NT2/D1 (cell line): ENCODE results near the gene SPINK1.

Experiments
- SUZ12 ChIP-seq: IDR thresholded peaks from 2 replicates; pipeline ENCODE4 v1.6.1; 2011; ENCODE audit not compliant: insufficient read length, insufficient read depth; ENCODE audit errors: extremely low read depth
- YY1 ChIP-seq: IDR thresholded peaks from 2 replicates; pipeline ENCODE4 v1.6.1; 2011; ENCODE audit not compliant: insufficient read length, insufficient read depth
- ZNF274 ChIP-seq: IDR thresholded peaks from 2 replicates; pipeline ENCODE4 v1.6.1; 2011; ENCODE audit warnings: mild to moderate bottlenecking, low read depth, low read length

DNA sequence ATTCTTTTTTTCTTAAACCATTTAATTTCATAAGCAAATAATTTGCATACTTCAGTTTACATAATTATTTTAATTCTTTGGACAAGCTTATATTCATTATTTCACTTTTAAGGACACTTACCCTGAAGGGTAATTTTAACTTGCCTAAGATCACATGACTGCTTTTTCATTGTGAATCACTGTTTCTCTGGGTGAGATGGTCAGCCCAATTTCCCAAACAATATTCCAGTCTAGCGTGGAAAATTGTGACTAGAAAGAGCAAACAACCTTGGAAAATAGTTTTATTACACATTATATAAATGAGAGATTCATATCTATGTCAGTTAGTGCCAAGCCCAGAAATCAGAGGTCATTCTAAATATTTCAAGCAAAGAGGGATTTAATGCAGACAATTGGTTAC, 27.5 kb downstream of the SPINK1 start:
- TF ChIP-seq ZNF274 (no peak), SUZ12 (no peak), YY1 (no peak)
